Prostate gland (tissue), 2 donors: Measurements from ENCODE around the gene PBX3. TPM values are rescaled to one million over a fixed set of nuclear protein-coding genes. Genes with fewer than 3 reads are reported as not detected.

Experiments
- DNase-seq: peaks from one replicate; pipeline ENCODE4 v3.0.0-alpha.2; 2019; ENCODE audit warnings: low spot score
- H3K27ac ChIP-seq, 2 donors: fragments of 200-600 bp; sonication (generic); 2 replicates each; pipeline ENCODE4 v1.5.1; 2017 to 2019
- H3K27me3 ChIP-seq: fragments of 200-600 bp; sonication (generic); replicated peaks from 2 replicates; pipeline ENCODE4 v1.5.1; 2019; ENCODE audit not compliant: insufficient read depth
- H3K36me3 ChIP-seq, 2 donors: fragments of 200-600 bp; sonication (generic); 1 replicate in 1 of 2; 2 replicates in 1 of 2; pipeline versions ENCODE4 v1.5.1 to v1.8.1; 2017 to 2019
- H3K4me1 ChIP-seq: fragments of 200-600 bp; sonication (generic); replicated peaks from 2 replicates; pipeline ENCODE4 v1.5.1; 2019
- H3K4me3 ChIP-seq, 2 donors: fragments of 200-600 bp; sonication (generic); 2 replicates each; pipeline ENCODE4 v1.5.1; 2017 to 2019
- H3K9me3 ChIP-seq: fragments of 200-600 bp; sonication (generic); 2 replicates; pipeline ENCODE4 v1.5.1; 2017
- CTCF ChIP-seq, 4 experiments: fragments of 200-600 bp in 2 of 4; fragments of 450-650 bp in 2 of 4; sonication (generic) in 2 of 4; IDR thresholded peaks; 1 replicate in 3 of 4; 2 replicates in 1 of 4; pipeline ENCODE4 v1.5.1; 2016 to 2019; ENCODE audit warnings: antibody characterized with exemption in 4 of 4, mild to moderate bottlenecking in 2 of 4, moderate library complexity in 2 of 4
- POLR2A ChIP-seq: fragments of 450-650 bp; IDR thresholded peaks from one replicate; pipeline ENCODE4 v1.6.1; 2016; ENCODE audit warnings: antibody characterized with exemption, mild to moderate bottlenecking
- POLR2AphosphoS5 ChIP-seq: sonication (generic); formaldehyde crosslinking; IDR thresholded peaks from one replicate; pipeline ENCODE4 v1.6.1; 2017; ENCODE audit warnings: antibody characterized with exemption
- WGBS: methylation state at CpG from one replicate; pipeline ENCODE4 v1.1.5; 2018; 5-methylcytosine and 5-hydroxymethylcytosine counted together
- intact Hi-C: fragments of 100-400 bp; cut with DNase I; formaldehyde crosslinking; loops from one replicate; pipeline ENCODE4 v1.14.2; 2022
- total RNA-seq, 2 donors: library from RNA; depleted of rRNA; stranded (reverse); fragments of >200 nt; gene quantifications; one replicate each; pipeline ENCODE4 v1.1.0, GENCODE V29; 2016

The PBX3 gene
- total RNA-seq, 2 donors from 2014 or later = 48.5 to 77.6 TPM

DNA sequence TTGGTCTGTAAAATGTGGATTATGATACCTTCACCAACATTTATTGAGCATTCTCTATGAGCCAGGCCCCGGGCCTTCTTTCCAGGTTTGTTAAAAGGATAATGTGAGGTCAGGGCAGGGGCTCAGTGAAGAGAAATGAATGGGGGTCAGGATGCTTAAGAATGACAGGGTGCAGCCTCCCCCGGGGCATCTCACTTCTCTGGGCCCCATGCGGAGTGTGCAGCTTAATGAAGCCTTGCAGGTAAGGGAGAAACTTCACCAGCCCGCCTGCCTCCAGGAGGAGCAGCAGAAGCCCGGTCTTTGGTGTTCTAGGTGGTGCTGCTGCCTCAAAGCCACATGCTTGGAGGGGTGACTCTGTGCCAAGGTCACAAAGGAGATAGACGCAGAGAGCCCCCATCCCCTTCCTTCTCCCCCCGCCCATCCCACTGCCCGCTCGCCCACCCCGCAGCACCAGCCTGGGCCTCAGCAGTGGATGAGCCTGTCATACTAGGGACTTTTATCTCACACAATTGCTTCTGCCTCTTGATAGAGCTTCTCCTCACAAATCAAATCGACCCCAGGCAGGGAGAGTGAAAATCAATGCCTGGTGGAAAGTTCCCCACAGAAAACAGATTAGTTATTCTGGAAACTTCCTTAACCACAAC lies 244.8 kb downstream of the PBX3 start:
- H3K4me1 ChIP-seq = no peaks in the 10 kb centered on the region
- intact Hi-C loops = no loop called here
- H3K27me3 ChIP-seq = no peaks in the 10 kb centered on the region
- H3K36me3 ChIP-seq = no peaks in the 10 kb centered on the region
- no peak overlapping the region for H3K4me3 ChIP-seq
- H3K9me3 ChIP-seq = no peaks in the 10 kb centered on the region
- H3K27ac ChIP-seq = no peak overlapping the region
- TF ChIP-seq POLR2AphosphoS5 (no peak), POLR2A (no peak), CTCF (IDR thresholded peaks at IDR 0.05) (no peak)
- no peak for DNase-seq
- WGBS = 89% methylated on average over 11 of the region's 11 CpGs

- H3K27ac ChIP-seq = no peak overlapping the region
- no peak overlapping the region for H3K4me3 ChIP-seq
- H3K4me1 ChIP-seq = no peaks in the 10 kb centered on the region
- DNase-seq = no peak
- no peaks in the 10 kb centered on the region for H3K27me3 ChIP-seq
- no peaks in the 10 kb centered on the region for H3K9me3 ChIP-seq
- TF ChIP-seq POLR2AphosphoS5 = no peak
- TF ChIP-seq CTCF (IDR thresholded peaks at IDR 0.05) = no peak
- no peak for TF ChIP-seq POLR2A
- no peaks in the 10 kb centered on the region for H3K36me3 ChIP-seq
- intact Hi-C loops = no loop called here
- WGBS = 76% methylated on average over 8 of the region's 8 CpGs
Measured at GRCh38 chr9:125992557-125992956, 245.4 kb downstream of the PBX3 start.

- H3K27me3 ChIP-seq = no peaks in the 10 kb centered on the region
- H3K4me1 ChIP-seq = no peaks in the 10 kb centered on the region
- H3K4me3 ChIP-seq = no peak overlapping the region
- WGBS = 85% methylated on average over 15 of the region's 15 CpGs
- intact Hi-C loops = no loop called here
- DNase-seq = no peak
- no peaks in the 10 kb centered on the region for H3K9me3 ChIP-seq
- H3K27ac ChIP-seq = no peak overlapping the region
- H3K36me3 ChIP-seq = no peaks in the 10 kb centered on the region
- TF ChIP-seq CTCF (IDR thresholded peaks at IDR 0.05) (no peak), POLR2A (no peak), POLR2AphosphoS5 (no peak)
Measured at GRCh38 chr9:125993466-125993865, 246.3 kb downstream of the PBX3 start.

- no peaks in the 10 kb centered on the region for H3K9me3 ChIP-seq
- no peak overlapping the region for H3K27ac ChIP-seq
- DNase-seq = no peak
- intact Hi-C loops = no loop called here
- H3K27me3 ChIP-seq = no peaks in the 10 kb centered on the region
- TF ChIP-seq POLR2AphosphoS5 (no peak), POLR2A (no peak), CTCF (IDR thresholded peaks at IDR 0.05) (no peak)
- WGBS = 93% methylated on average over 19 of the region's 19 CpGs
- H3K36me3 ChIP-seq = no peaks in the 10 kb centered on the region
- no peaks in the 10 kb centered on the region for H3K4me1 ChIP-seq
- H3K4me3 ChIP-seq = no peak overlapping the region
Measured at GRCh38 chr9:125994066-125994943, 247.1 kb downstream of the PBX3 start.
